HepG2 (cell line): ENCODE results near the gene NPS. TPM values are rescaled to one million over a fixed set of nuclear protein-coding genes. Genes with fewer than 3 reads are reported as not detected.

ENCODE experiments used
- polyA plus RNA-seq, 8 experiments: library from polyadenylated mRNA; depleted of rRNA in 3 of 8; stranded (reverse) in 7 of 8; unstranded in 1 of 8; fragments of >200 nt; fragmentation: Illumina TruSeq in 4 of 8; extraction: Trizol in 4 of 8; gene quantifications; 2 replicates each; pipeline versions ENCODE4 v1.2.1 to v1.2.3, GENCODE V29; 2011 to 2016; ENCODE audit warnings: low read depth in 4 of 8, missing spikeins in 1 of 8, mixed read lengths in 1 of 8; ENCODE audit not compliant: insufficient read depth in 1 of 8
- total RNA-seq, 5 experiments: library from RNA; depleted of rRNA; stranded (reverse); fragments of >200 nt; fragmentation: Illumina TruSeq; extraction: Trizol; gene quantifications; 2 replicates each; pipeline ENCODE4 v1.2.3, GENCODE V29; 2016; ENCODE audit warnings: low read depth in 1 of 5

NPS gene
- total and polyA plus RNA-seq, 2 of the 13 experiments (the other 11 are each of a cell fraction or from before 2014, with no cell fraction given), result not detected

Other genes starting within 250 kb of the NPS start
- not detected in 2 replicates for gene FOXI2, start 187.9 kb downstream of the NPS start, total RNA-seq (2016; rRNA removed; fragmentation: Illumina TruSeq; extraction: Trizol)
- not detected in 2 replicates for gene FOXI2, start 187.9 kb downstream of the NPS start, polyA plus RNA-seq (2011; rRNA removed)